ENCODE measurements around the gene PAQR5.

PAQR5 gene

GRCh38 chr15:69392352-69392751 lies 93.6 kb downstream of the PAQR5 start:
- DNase-seq (ENCODE audit: low spot score) = no peak

- DNase-seq (ENCODE audit: low spot score) = no peak
These were observed 95.2 kb downstream of the PAQR5 start for GRCh38 chr15:69393831-69394491.

GRCh38 chr15:69394556-69395282 lies 96.0 kb downstream of the PAQR5 start:
- peak; percentile 55 for DNase-seq (ENCODE audit: low spot score)

GRCh38 chr15:69395460-69395859 lies 96.7 kb downstream of the PAQR5 start:
- no peak for DNase-seq (ENCODE audit: low spot score)

GRCh38 chr15:69395991-69396390 lies 97.3 kb downstream of the PAQR5 start:
- no peak for DNase-seq (ENCODE audit: low spot score)

GRCh38 chr15:69398491-69398891 lies 99.8 kb downstream of the PAQR5 start:
- no peak for DNase-seq (ENCODE audit: low spot score)

GRCh38 chr15:69400850-69401249 lies 102.1 kb downstream of the PAQR5 start:
- no peak for DNase-seq (ENCODE audit: low spot score)

- no peak for DNase-seq (ENCODE audit: low spot score)
These were observed 104.1 kb downstream of the PAQR5 start for GRCh38 chr15:69402816-69403215.

- no peak for DNase-seq (ENCODE audit: low spot score)
These were observed 104.9 kb downstream of the PAQR5 start for GRCh38 chr15:69403594-69403993.

GRCh38 chr15:69405110-69405509 lies 106.4 kb downstream of the PAQR5 start:
- DNase-seq (ENCODE audit: low spot score) = no peak

- no peak for DNase-seq (ENCODE audit: low spot score)
These were observed 109.1 kb downstream of the PAQR5 start for GRCh38 chr15:69407719-69408400.

GRCh38 chr15:69408841-69409240 lies 110.1 kb downstream of the PAQR5 start:
- no peak for DNase-seq (ENCODE audit: low spot score)

GRCh38 chr15:69410248-69410874 lies 111.6 kb downstream of the PAQR5 start:
- no peak for DNase-seq (ENCODE audit: low spot score)

GRCh38 chr15:69412274-69412673 lies 113.6 kb downstream of the PAQR5 start:
- DNase-seq (ENCODE audit: low spot score) = no peak

- DNase-seq (ENCODE audit: low spot score) = no peak
These were observed 114.0 kb downstream of the PAQR5 start for GRCh38 chr15:69412701-69413100.

GRCh38 chr15:69413822-69414700 lies 115.3 kb downstream of the PAQR5 start, which contains the start of gene KIF23:
KIF23 (plus strand) TSS chr15:69414349; CDS start chr15:69414466, 117 bp downstream.
- peak; percentile 73 for DNase-seq (ENCODE audit: low spot score)

- DNase-seq (ENCODE audit: low spot score) = no peak
These were observed 116.0 kb downstream of the PAQR5 start for GRCh38 chr15:69414701-69415167.

- DNase-seq (ENCODE audit: low spot score) = no peak
These were observed 116.7 kb downstream of the PAQR5 start for GRCh38 chr15:69415381-69415780.

GRCh38 chr15:69417581-69417980 lies 118.9 kb downstream of the PAQR5 start:
- no peak for DNase-seq (ENCODE audit: low spot score)

- DNase-seq (ENCODE audit: low spot score) = no peak
These were observed 122.8 kb downstream of the PAQR5 start for GRCh38 chr15:69421498-69421897.

GRCh38 chr15:69422336-69422895 lies 123.7 kb downstream of the PAQR5 start:
- no peak for DNase-seq (ENCODE audit: low spot score)
